ENCODE measurements around the gene AP2A1.

The AP2A1 gene

GRCh38 chr19:49799271-49799797 is 32.5 kb downstream of the AP2A1 start:
- H3K4ac ChIP-seq (ENCODE audit: low read depth, low read length): no peak overlapping the region
- H2BK120ac ChIP-seq (ENCODE audit: insufficient read depth, low read length, poor library complexity): no peak overlapping the region
- no peak overlapping the region for H2BK12ac ChIP-seq (ENCODE audit: low read length)
- no peaks in the 10 kb centered on the region for H3K79me2 ChIP-seq (ENCODE audit: control insufficient read depth, insufficient read depth, low read length, poor library complexity)
- no peak overlapping the region for H4K8ac ChIP-seq (ENCODE audit: low read depth, low read length)
- no peak overlapping the region for H2AFZ ChIP-seq (ENCODE audit: insufficient read depth, low read length, poor library complexity)
- H4K91ac ChIP-seq (ENCODE audit: low read depth, low read length): no peak overlapping the region
- H2AK5ac ChIP-seq (ENCODE audit: low read length): no peak overlapping the region
- no peak overlapping the region for H3K4me2 ChIP-seq (ENCODE audit: low read length)
- no peak overlapping the region for H3K23ac ChIP-seq (ENCODE audit: low read length)
- DNase-seq: no peak
- no peaks in the 10 kb centered on the region for H3K79me1 ChIP-seq (ENCODE audit: low read length)
- H3K18ac ChIP-seq (ENCODE audit: low read length): no peak overlapping the region
- no peak overlapping the region for H3K9ac ChIP-seq (ENCODE audit: low read length)
- no peaks in the 10 kb centered on the region for H3K27me3 ChIP-seq (ENCODE audit: insufficient read depth, low read length)
- H3K9me3 ChIP-seq (ENCODE audit: insufficient read depth, low read depth, low read length): peaks cover 3% of the 10 kb centered on the region
- H3K36me3 ChIP-seq (ENCODE audit: control insufficient read depth in 1 of 2, insufficient read depth in 2 of 2, low read length in 2 of 2): peaks cover 84 to 87% of the 10 kb centered on the region in 2 experiments
- H3K14ac ChIP-seq (ENCODE audit: low read length): no peak overlapping the region
- H2BK5ac ChIP-seq (ENCODE audit: low read depth, low read length, poor library complexity): no peak overlapping the region
- no CpG with 5 or more reads among the region's 28 CpGs for WGBS (ENCODE audit: extremely low coverage, insufficient coverage, insufficient read length)
- H3K27ac ChIP-seq (ENCODE audit: low read depth, low read length): no peak overlapping the region
- no peak overlapping the region for H3K4me3 ChIP-seq (ENCODE audit: low read depth, low read length)
- no peaks in the 10 kb centered on the region for H3K4me1 ChIP-seq (ENCODE audit: control insufficient read depth in 1 of 2, insufficient read depth in 2 of 2, low read length in 2 of 2)
- H4K12ac ChIP-seq (ENCODE audit: low read depth, low read length): no peak overlapping the region

- H2AK5ac ChIP-seq (ENCODE audit: low read length): no peak overlapping the region
- H3K36me3 ChIP-seq (ENCODE audit: control insufficient read depth in 1 of 2, insufficient read depth in 2 of 2, low read length in 2 of 2): peaks cover 85 to 88% of the 10 kb centered on the region in 2 experiments
- no peak for DNase-seq
- no peaks in the 10 kb centered on the region for H3K79me1 ChIP-seq (ENCODE audit: low read length)
- H4K12ac ChIP-seq (ENCODE audit: low read depth, low read length): no peak overlapping the region
- H3K4ac ChIP-seq (ENCODE audit: low read depth, low read length): no peak overlapping the region
- H4K91ac ChIP-seq (ENCODE audit: low read depth, low read length): no peak overlapping the region
- no CpG with 5 or more reads among the region's 25 CpGs for WGBS (ENCODE audit: extremely low coverage, insufficient coverage, insufficient read length)
- H3K79me2 ChIP-seq (ENCODE audit: control insufficient read depth, insufficient read depth, low read length, poor library complexity): no peaks in the 10 kb centered on the region
- no peak overlapping the region for H3K18ac ChIP-seq (ENCODE audit: low read length)
- H2BK5ac ChIP-seq (ENCODE audit: low read depth, low read length, poor library complexity): no peak overlapping the region
- H3K4me2 ChIP-seq (ENCODE audit: low read length): no peak overlapping the region
- H2AFZ ChIP-seq (ENCODE audit: insufficient read depth, low read length, poor library complexity): no peak overlapping the region
- no peak overlapping the region for H2BK120ac ChIP-seq (ENCODE audit: insufficient read depth, low read length, poor library complexity)
- H3K4me3 ChIP-seq (ENCODE audit: low read depth, low read length): no peak overlapping the region
- H3K9me3 ChIP-seq (ENCODE audit: insufficient read depth, low read depth, low read length): peaks cover 3% of the 10 kb centered on the region
- no peak overlapping the region for H4K8ac ChIP-seq (ENCODE audit: low read depth, low read length)
- no peak overlapping the region for H3K23ac ChIP-seq (ENCODE audit: low read length)
- no peak overlapping the region for H3K9ac ChIP-seq (ENCODE audit: low read length)
- H3K27ac ChIP-seq (ENCODE audit: low read depth, low read length): no peak overlapping the region
- no peaks in the 10 kb centered on the region for H3K27me3 ChIP-seq (ENCODE audit: insufficient read depth, low read length)
- H3K4me1 ChIP-seq (ENCODE audit: control insufficient read depth in 1 of 2, insufficient read depth in 2 of 2, low read length in 2 of 2): no peaks in the 10 kb centered on the region
- no peak overlapping the region for H3K14ac ChIP-seq (ENCODE audit: low read length)
- H2BK12ac ChIP-seq (ENCODE audit: low read length): no peak overlapping the region
These were observed 33.1 kb downstream of the AP2A1 start for GRCh38 chr19:49799798-49800376.

- Histone ChIP-seq H3K79me2 (ENCODE audit: control insufficient read depth, insufficient read depth, low read length, poor library complexity) (no peaks in the 10 kb centered on the region), H3K9ac (ENCODE audit: low read length) (no peak overlapping the region), H2BK5ac (ENCODE audit: low read depth, low read length, poor library complexity) (no peak overlapping the region), H3K14ac (ENCODE audit: low read length) (no peak overlapping the region), H3K4me2 (ENCODE audit: low read length) (no peak overlapping the region), H2AFZ (ENCODE audit: insufficient read depth, low read length, poor library complexity) (no peak overlapping the region), H3K4ac (ENCODE audit: low read depth, low read length) (no peak overlapping the region), H3K79me1 (ENCODE audit: low read length) (no peaks in the 10 kb centered on the region), H3K27me3 (ENCODE audit: insufficient read depth, low read length) (no peaks in the 10 kb centered on the region), H3K18ac (ENCODE audit: low read length) (no peak overlapping the region), H3K9me3 (ENCODE audit: insufficient read depth, low read depth, low read length) (peaks cover 3% of the 10 kb centered on the region), H3K4me3 (ENCODE audit: low read depth, low read length) (no peak overlapping the region), H3K36me3 (ENCODE audit: control insufficient read depth in 1 of 2, insufficient read depth in 2 of 2, low read length in 2 of 2) (peaks cover 85 to 87% of the 10 kb centered on the region in 2 experiments), H2BK120ac (ENCODE audit: insufficient read depth, low read length, poor library complexity) (no peak overlapping the region), H3K27ac (ENCODE audit: low read depth, low read length) (no peak overlapping the region), H4K91ac (ENCODE audit: low read depth, low read length) (no peak overlapping the region), H2BK12ac (ENCODE audit: low read length) (no peak overlapping the region), H3K4me1 (ENCODE audit: control insufficient read depth in 1 of 2, insufficient read depth in 2 of 2, low read length in 2 of 2) (no peaks in the 10 kb centered on the region), H4K12ac (ENCODE audit: low read depth, low read length) (no peak overlapping the region), H2AK5ac (ENCODE audit: low read length) (no peak overlapping the region), H3K23ac (ENCODE audit: low read length) (no peak overlapping the region), H4K8ac (ENCODE audit: low read depth, low read length) (no peak overlapping the region)
- no peak for DNase-seq
- WGBS (ENCODE audit: extremely low coverage, insufficient coverage, insufficient read length): no CpG with 5 or more reads among the region's 10 CpGs
These were observed 34.0 kb downstream of the AP2A1 start for GRCh38 chr19:49800771-49801170.

GRCh38 chr19:49801401-49801888 is 34.6 kb downstream of the AP2A1 start:
- H2BK12ac ChIP-seq (ENCODE audit: low read length): no peak overlapping the region
- no peak overlapping the region for H4K12ac ChIP-seq (ENCODE audit: low read depth, low read length)
- no CpG with 5 or more reads among the region's 32 CpGs for WGBS (ENCODE audit: extremely low coverage, insufficient coverage, insufficient read length)
- H4K91ac ChIP-seq (ENCODE audit: low read depth, low read length): no peak overlapping the region
- no peak overlapping the region for H3K4me3 ChIP-seq (ENCODE audit: low read depth, low read length)
- H3K79me2 ChIP-seq (ENCODE audit: control insufficient read depth, insufficient read depth, low read length, poor library complexity): no peaks in the 10 kb centered on the region
- no peak for DNase-seq
- H3K27ac ChIP-seq (ENCODE audit: low read depth, low read length): no peak overlapping the region
- H3K36me3 ChIP-seq (ENCODE audit: control insufficient read depth in 1 of 2, insufficient read depth in 2 of 2, low read length in 2 of 2): peaks cover 82 to 85% of the 10 kb centered on the region in 2 experiments
- no peak overlapping the region for H3K23ac ChIP-seq (ENCODE audit: low read length)
- no peak overlapping the region for H2AFZ ChIP-seq (ENCODE audit: insufficient read depth, low read length, poor library complexity)
- no peak overlapping the region for H3K18ac ChIP-seq (ENCODE audit: low read length)
- no peak overlapping the region for H2BK120ac ChIP-seq (ENCODE audit: insufficient read depth, low read length, poor library complexity)
- peaks cover under 1% of the 10 kb centered on the region for H3K9me3 ChIP-seq (ENCODE audit: insufficient read depth, low read depth, low read length)
- no peaks in the 10 kb centered on the region for H3K4me1 ChIP-seq (ENCODE audit: control insufficient read depth in 1 of 2, insufficient read depth in 2 of 2, low read length in 2 of 2)
- H3K14ac ChIP-seq (ENCODE audit: low read length): no peak overlapping the region
- no peaks in the 10 kb centered on the region for H3K27me3 ChIP-seq (ENCODE audit: insufficient read depth, low read length)
- no peak overlapping the region for H4K8ac ChIP-seq (ENCODE audit: low read depth, low read length)
- H3K79me1 ChIP-seq (ENCODE audit: low read length): no peaks in the 10 kb centered on the region
- H2AK5ac ChIP-seq (ENCODE audit: low read length): no peak overlapping the region
- H3K4ac ChIP-seq (ENCODE audit: low read depth, low read length): no peak overlapping the region
- no peak overlapping the region for H3K9ac ChIP-seq (ENCODE audit: low read length)
- H3K4me2 ChIP-seq (ENCODE audit: low read length): no peak overlapping the region
- H2BK5ac ChIP-seq (ENCODE audit: low read depth, low read length, poor library complexity): no peak overlapping the region
